8988T (cell line): ENCODE measurements around the gene FILIP1.

Experiments
- DNase-seq: peaks from one replicate; pipeline ENCODE4 v3.0.0; 2011

Gene FILIP1

DNA sequence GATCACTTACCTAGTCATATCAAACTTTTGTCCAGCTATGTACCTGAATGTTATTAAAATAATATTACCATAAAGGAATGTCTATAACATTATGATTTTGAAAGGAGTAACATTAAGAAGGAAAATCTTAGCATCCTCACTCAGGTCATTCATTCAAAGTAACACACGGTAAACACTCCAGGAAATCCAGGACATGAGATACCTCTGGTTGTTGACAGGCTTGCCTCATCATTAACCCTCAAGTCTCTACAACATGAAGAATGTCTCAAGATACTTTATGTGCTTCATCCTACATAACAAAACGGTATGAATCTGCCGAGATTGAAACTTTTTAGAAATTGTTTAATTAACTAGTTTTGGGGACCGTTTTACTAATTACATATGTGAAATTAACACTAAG, 690 bp upstream of the FILIP1 start:
- DNase-seq = no peak

DNA sequence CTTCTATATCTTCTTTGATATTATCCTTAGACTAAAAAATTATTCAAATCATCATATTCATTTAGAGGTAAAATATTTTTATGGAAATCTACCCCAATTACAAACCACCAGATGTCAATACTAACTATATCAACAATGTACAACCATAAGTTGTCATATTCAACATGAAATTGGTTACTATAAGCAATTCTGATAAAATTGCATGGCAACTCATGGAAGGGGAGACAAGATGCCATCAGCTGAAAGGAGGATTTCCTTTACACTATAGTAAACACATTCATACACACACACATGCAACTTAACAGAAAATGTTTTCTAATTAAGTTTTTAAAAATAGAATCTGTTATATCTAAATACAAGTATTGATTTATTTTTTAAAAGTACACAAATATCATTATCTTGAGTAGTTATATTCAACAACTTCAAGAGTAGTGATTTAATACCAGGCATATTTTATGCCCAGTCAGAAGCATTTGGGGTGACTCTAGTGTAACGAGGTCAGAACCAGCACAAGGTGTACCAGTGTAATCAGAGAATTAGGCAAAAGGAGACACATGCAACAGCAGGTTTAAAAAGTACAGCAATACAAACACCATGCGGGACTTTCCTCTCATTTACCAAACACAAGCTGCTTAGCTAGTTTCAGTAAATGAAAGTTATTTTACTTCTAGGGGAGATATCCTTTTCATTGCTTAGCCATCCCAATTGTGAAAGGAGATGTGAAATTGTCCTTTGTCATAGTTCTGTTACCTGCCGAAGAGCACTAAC, 1.0 kb downstream of the FILIP1 start:
- no peak for DNase-seq

DNA sequence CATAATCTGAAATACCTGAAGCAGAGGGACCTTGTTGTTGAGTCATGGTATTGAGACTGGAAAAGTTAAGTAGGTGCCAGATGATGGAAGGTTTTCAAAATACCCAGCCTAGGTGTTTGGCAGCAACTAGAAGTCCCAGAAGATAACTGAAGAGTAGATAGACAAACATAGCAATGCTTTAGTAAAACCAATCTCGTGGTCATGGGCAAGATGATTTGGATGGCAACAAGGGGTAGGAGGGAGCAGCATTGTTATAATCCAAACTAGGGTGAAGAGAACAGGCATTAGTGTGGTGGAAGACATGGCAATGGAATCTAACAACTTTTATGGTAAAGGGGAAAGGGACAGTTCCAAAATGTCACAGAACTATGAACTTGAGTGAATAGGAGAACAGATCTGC, 2.3 kb downstream of the FILIP1 start:
- DNase-seq = no peak

DNA sequence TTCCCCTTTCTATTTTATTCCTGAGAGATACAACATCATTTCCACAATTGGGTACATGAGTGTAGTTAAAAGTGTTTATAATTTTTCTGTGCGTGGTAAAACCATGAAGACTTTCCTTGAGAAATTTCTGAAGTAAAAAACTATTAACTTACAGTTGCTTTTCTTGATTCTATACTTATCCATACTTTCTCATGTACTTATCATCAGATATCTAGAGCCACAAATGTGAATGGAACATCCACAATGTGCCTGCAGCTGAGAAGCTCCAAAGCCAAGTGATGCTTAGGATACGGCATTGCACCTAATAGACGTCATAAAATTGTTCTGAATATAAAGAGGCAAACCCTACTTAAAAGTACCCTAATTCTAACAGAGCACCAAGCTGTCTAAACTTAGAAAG, 2.9 kb downstream of the FILIP1 start:
- DNase-seq = no peak

DNA sequence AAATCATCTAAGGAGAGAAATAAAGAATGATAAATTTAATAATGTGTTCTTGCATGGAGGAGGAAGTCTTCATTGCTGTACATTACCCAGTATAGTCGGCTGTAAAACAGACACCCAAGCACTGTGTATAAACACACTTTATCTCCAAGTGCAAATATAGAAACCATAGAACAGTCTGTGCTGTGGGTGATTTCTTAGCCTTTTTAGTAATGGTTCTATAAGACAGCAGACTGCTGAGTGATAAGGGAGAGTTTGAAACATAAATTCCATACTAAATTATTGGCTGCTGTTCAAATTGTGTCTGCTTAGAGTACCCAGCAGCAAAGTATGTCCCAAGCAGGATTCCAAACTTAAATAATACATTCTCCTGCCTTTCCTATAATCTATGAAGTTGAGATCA, 4.6 kb downstream of the FILIP1 start:
- no peak for DNase-seq

DNA sequence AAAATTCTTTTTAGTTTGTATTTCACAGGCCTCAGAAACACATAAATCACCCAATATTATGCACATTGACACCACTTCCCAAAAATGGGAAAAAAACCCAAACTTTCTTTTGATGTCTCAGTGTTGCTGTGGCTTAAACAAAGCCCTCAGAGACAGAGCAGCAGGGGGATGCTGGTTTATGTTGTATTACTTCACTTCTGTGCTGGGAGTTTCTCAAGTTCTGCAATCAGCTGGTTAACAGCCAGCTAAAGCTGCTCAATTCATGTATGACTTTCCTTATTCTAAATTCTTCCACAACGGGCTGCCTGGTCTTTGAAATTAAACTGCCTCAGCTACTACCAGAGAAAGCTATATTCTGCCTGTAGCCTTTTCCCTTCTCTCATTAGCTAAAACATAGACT, 5.6 kb downstream of the FILIP1 start:
- no peak for DNase-seq

DNA sequence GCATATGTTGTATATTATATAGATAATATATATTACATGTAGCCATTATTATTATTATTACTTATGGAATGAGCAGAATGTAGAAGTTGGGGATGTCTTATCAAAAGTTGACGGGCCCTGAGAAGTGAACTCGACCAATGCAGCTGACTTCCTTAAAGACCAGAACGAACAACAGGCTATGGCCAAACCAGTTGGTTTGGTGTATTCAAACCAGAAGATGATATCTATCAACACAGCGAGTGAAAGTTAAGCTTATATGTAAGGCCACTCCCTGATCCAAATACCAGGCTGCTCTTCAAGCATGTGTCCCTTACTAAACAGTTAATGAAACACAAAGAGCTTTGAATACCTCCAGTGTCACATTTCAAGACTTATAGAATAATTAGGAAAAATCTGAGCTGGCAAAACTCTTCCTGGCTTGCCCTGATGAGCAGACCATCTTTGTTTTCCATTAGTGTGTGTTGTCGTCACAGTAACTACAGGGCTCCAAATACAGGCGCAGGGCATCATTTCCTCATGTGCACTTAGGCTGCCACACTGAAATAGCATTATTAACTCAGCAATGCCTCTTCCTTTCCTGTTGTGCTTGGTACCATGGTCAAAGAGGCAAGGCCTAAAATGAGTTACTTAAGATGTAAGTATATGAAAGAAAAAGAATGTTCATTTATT, 6.6 kb downstream of the FILIP1 start:
- DNase-seq = no peak

DNA sequence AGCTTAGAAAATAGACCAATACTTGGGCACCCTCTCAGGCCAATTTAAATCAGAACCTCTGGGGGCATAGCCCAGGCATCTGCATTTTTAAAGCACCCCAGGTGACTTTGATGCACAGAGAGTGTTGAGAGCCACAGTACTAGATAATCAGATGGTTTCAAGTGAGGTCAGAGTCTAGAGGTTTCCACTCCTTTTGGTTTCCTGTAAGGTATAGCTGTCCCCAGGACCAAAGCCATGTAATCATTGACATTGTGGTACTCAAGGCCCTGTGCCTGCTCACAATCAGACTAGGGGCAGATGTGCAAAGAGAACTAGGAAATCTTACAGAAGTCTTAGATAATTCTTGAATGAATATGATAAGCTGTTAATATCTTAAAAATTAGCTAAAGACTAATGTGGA, 9.1 kb downstream of the FILIP1 start:
- no peak for DNase-seq

DNA sequence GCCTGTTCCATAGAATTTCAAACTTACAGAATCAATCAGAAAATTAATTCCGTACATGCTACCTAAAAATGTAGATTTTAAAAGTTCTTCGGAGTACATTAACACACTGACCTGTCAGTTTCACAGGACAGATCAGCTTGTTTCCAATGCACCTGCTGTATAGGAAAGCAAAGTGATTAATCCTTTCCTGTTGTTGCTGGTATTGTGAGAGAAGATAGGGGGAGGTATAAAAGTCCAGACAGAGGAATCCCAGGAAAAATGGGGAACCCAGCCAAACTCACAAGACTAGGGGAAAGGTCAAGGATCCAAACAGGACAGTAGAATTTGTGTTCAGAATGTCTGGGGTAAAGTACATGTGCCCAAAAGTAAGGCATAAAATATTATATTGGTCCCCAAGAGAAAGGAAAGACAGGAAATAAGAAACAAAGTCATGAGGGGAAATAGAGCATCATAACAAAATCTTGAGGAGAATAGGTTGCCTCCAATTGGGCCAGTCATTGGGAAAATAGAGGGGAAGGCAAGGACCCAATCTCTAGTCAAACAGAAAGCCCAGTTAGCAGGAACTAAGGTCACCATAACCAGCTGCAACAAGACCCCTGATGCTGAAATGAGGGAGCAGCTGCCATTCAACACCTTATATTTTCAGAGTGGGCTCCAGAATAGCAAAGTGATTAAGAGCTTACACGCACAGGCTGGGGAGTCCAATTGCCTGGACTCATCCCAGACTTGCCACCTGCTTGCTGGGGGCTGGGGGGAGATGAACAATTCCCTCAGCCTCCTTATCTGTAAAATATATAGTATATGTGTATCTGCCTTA, 10.3 kb downstream of the FILIP1 start:
- no peak for DNase-seq

DNA sequence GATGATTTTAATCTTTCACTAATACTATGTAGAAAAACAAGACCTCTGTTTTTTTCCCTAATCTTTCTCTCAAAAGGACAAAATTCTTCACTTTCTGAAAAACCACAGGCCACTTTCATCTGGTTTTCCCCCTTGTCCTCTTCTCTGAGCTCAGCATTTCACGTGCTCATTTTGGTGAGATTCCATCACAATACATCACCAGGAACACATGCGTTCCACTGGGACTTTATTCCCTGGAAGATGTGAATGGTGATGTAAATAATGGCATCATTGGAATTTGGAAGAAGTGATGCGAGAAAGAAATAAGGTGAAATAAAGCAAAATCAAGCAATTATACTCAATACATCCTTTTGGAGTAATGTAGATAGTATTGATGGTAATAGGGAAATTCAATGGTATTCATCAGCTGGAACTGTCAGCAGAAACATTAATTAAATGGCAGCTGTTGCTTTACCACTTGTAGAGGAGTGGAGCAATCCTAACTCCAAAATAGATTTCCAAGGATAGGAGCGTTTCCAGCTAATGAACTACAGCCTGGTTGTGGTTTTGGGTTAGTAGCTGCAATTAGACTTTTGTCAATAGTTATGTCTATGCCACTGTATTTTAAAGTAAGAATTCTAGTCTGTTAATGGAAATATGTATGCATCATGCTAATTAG, 11.5 kb downstream of the FILIP1 start:
- DNase-seq = no peak

DNA sequence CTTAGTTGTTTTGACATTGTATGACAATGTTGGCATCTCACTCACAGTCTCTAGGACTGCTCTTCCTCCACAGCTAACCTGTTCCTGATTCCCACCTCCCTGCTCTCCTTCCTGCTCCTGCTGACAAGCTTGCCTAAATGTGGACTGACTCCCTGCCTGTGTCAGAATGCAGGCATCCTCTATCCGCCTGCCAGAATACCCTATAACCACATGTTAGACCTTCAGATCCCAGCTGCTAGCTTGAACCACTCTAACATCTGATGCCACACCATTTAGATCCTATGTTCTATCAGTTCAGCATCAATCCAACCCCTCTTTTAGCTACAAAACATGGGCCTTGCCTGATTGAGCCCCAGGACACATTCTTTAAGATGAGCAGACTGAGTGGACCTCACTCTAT, 12.2 kb downstream of the FILIP1 start:
- DNase-seq = no peak

DNA sequence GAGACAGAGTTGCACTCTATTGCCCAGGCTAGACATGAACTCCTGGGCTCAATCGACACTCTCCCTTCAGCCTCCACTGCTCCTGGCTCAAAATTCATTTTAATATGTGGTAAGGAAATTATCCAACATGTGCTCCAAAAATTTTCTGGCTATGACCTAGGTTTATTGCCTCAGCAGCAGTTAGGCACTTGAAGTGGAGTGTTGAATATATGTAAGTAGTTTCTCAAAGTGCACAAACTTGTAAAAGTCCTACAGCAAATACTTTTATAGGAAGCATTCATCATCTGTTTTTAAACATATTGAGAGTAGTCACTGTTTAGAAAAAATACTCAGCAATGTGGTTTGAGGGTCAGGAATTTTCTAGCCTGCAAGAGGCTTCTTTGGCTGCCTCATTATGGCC, 13.2 kb downstream of the FILIP1 start:
- no peak for DNase-seq

DNA sequence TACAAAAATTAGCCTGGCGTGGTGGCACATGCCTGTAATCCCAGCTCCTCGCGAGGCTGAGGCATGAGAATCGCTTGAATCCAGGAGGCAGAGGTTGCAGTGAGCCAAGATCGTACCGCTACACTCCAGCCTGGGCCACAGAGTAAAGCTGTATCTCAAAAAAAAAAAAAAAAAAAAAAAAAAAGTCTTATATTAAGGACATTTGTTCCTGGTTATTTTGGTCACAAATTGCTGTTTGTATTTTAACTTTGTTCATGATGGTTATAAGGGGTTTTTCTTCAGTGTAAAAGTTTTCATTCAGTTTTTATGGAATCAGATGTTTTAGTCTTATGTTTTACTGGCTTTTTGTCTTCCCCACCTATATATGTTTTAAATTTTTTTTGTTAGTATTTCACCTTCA, 13.9 kb downstream of the FILIP1 start:
- no peak for DNase-seq

DNA sequence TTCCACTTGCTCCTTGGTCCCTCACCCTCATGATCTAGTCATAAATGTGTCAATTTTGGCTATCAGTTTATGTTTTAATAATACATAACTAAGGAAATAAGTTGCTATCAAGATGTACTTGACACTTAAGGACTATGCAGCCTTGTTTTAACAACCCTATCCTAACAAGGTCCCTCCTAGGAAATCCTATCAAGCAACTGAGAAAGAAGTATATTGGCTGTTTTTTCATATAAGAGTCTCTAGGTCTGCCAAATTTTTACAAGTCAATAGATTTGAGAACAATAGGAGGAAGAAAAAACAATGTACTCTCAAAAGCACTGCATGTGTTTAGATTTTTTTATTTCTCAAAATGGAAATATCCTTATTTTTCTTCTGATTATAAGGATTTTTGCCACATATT, 14.7 kb downstream of the FILIP1 start:
- no peak for DNase-seq

DNA sequence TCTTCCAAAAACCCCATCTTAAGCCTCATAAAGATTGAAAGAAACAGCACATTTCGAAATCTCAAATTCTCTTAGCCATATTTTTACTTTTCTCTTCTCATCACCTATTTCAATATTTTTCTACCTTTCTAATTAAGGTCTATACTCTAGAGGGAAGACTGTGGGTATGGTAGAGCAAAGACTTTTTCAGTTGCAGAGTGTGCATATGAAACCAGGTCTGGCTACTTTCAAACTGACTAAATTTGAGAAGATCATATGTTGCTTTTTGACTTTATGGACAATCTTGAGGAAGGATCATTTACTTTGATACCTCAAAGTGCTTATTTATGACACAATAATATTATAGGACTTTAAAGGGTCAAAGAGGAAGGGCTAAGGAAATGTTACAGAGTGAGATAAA, 20.7 kb downstream of the FILIP1 start:
- DNase-seq = no peak

DNA sequence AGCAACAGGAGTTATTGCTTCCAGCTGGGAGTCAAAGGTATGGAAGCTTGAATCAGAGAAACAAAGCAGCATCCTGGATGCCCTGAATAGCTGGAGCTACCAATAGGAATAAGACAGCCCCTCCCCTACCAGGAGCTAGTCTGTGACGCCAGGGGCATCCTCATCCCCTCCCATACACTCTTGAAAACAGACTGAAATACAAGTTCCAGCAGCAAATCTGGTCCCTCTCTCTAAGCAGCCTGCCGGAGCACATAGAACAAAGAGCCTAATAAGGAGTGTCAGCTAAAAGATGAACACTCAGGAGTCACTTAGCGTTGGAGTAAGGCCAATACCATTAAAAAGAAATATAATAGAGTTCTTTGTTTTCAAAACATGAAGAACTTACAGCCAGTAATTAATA, 25.6 kb downstream of the FILIP1 start:
- DNase-seq = no peak

DNA sequence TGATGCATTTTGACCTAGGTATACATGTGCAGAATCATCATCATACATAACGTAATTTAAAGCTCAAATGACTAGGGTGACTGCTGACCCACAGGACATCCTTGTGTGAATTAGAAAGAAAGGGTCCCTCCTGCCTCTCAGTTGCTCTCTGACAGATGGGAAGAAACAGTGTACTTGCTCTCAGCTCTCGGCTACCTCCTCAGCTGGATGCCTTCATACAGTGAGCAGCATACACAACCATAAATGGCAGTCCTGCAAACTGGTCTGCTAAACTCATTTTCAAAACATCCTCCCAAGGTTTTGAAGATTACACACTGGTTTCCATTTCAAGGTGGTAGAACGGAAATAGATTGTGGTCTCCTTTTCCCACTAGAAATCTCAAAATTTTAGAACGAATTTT, 26.3 kb downstream of the FILIP1 start:
- no peak for DNase-seq

DNA sequence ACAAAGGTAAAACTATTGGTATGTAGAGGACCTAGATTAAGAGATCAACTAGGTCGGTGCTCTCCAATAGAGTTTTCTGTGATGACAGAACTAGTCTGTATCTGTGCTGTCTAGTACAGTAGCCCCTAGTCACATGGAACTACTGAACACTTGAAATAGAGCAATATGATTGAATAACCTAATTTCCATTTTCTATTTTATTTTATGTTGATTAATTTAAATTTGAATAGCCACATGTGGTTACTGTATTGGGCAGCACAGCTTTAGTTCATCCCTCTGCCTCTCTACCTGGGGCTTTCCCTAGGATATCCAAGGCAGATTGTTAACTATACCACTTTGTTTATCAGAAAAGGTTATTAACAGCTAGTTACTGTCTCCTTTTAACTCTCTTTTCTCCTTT, 27.0 kb downstream of the FILIP1 start:
- DNase-seq = no peak

DNA sequence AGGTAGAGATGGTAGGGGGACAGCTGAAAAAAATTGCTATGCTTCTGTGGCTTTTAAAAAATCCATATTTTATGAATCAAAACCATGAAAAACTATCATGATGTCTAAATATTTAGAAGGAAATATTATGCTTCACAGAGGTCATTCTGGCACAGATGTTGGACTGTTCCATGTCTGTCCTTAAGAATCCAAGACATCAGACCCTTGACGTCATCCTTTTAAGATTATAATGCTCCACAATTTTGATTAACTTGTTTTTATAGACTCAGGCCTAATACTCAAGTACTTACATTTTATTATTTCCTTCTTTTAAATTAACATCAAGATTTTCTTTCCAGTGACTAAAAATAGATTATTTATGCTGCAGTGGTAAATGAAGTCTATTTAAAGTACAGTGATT, 29.7 kb downstream of the FILIP1 start:
- DNase-seq = no peak

DNA sequence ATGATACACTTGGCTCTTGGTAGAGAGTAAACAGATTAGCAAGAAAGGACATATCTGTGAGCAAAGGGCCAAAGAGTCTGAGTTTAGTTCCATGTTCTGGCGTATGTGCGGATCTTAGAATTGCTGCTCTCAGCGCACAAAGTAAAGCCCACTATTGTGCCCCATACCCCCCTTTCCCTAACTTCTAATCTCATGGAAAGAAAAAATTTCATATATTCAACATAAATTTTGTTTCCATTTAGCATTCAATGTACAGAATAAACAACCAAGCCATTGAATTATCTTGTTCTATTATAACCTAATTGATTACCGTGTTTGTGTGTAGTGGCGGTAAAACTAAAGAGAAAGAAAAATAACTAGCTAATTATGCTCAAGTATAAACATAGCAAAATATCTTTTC, 30.5 kb downstream of the FILIP1 start:
- DNase-seq = no peak

DNA sequence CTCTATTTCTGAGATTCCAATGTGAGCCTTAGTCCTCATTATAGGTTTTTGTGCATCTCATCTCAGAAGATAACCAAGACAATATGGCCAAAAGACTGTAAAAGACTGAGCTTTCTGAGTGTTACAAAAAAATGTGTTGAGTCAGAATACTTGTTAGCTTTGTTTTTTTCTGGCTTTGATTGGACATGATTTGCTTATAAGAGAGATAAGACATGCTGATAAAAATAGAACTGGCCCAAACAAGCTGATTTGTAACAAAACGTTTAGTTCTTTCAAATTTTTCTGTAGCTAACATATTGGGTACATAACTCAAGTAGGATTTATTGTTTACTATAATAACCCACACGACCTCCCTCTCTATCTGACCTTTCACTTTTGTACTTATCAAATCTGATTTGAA, 32.9 kb downstream of the FILIP1 start:
- DNase-seq = no peak

DNA sequence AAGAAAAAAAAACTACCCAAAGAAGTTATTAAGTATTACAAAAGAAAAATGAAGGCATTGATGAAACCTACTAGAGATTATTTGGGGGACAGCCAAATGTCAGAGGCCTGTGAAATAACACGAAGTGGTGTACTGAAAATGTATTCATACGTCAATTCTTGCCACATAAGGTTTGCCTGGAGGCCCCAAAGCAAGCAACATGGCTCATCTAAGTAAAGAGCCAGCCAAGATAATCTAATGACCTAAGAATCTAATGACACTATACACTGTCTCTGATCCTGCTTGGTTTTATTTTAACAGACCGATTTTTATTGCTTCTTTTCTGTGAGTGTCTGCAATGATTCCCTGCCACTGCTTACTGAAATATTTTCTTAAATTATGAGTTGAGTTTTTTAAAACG, 34.7 kb downstream of the FILIP1 start:
- DNase-seq = no peak

DNA sequence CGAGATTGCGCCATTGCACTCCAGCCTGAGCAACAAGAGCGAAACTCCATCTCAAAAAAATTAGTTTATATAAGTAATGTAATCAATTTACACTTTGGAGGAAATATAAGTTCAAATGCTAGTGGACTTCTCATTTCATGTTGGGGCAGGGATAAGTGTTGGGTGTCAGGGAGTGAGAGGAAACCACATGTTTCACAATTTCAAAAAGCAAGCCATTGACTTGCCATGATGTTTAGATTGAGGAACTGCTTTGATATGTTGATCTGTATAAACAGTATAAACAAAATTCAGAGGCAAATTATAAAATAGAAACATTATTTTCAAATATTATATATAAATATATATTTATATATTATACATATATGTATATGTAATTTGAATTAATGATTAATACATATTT, 42.7 kb downstream of the FILIP1 start:
- DNase-seq = no peak
